Adrenal gland (tissue), 5 donors: ENCODE results near the gene CLTRN.

Source experiments
- CTCF ChIP-seq, 6 experiments: fragments of 450-650 bp in 4 of 6; fragments of 200-600 bp in 2 of 6; sonication (generic) in 1 of 6; IDR thresholded peaks; 1 replicate in 5 of 6; 2 replicates in 1 of 6; pipeline versions ENCODE4 v1.5.1 to v1.8.0; 2016 to 2021; ENCODE audit warnings: antibody characterized with exemption in 6 of 6, mild to moderate bottlenecking in 2 of 6, moderate library complexity in 1 of 6
- POLR2A ChIP-seq, 2 donors: fragments of 450-650 bp; IDR thresholded peaks; one replicate each; pipeline ENCODE4 v1.6.1; 2017; ENCODE audit warnings: antibody characterized with exemption in 2 of 2, mild to moderate bottlenecking in 2 of 2, moderate library complexity in 1 of 2
- donor health status: DM: no; HTN: no; CAD: no.

- TF ChIP-seq CTCF (IDR thresholded peaks at IDR 0.05) (no peak), POLR2A (IDR thresholded peaks at IDR 0.05) (no peak)
Measured at GRCh38 chrX:15674514-15674840, 9.9 kb upstream of the CLTRN start.
